Adrenal gland (tissue), 19 donors: Measurements from ENCODE around the gene TPI1. TPM values are rescaled to one million over a fixed set of nuclear protein-coding genes. Genes with fewer than 3 reads are reported as not detected.
A peak's percentile ranks its signal among the peaks of the same experiment; 100 is the strongest.

Experiments
- DNase-seq, 7 donors: peaks; one replicate each; pipeline ENCODE4 v3.0.0-alpha.2; 2019 to 2020
- H3K27ac ChIP-seq, 5 donors: fragments of 200-600 bp; sonication (generic) in 4 of 5; 1 replicate in 3 of 5; 2 replicates in 2 of 5; pipeline versions ENCODE4 v1.5.1 to v1.8.0; 2016 to 2020; ENCODE audit warnings: mild to moderate bottlenecking in 1 of 5
- H3K27me3 ChIP-seq: fragments of 200-600 bp; 2 replicates; pipeline ENCODE4 v1.8.0; 2021
- H3K36me3 ChIP-seq, 2 donors: fragments of 200-600 bp; replicated peaks in 1 of 2; 1 replicate in 1 of 2; 2 replicates in 1 of 2; pipeline versions ENCODE4 v1.5.1 to v1.8.0; 2018 to 2022
- H3K4me1 ChIP-seq, 2 donors: fragments of 200-600 bp; replicated peaks in 1 of 2; 1 replicate in 1 of 2; 2 replicates in 1 of 2; pipeline versions ENCODE4 v1.5.1 to v1.8.0; 2018 to 2021
- H3K4me3 ChIP-seq, 4 donors: fragments of 200-600 bp; sonication (generic) in 3 of 4; one replicate each; pipeline ENCODE4 v1.5.1; 2016 to 2018
- H3K9me3 ChIP-seq, 3 donors: fragments of 200-600 bp; sonication (generic) in 1 of 3; replicated peaks in 1 of 3; 1 replicate in 2 of 3; 2 replicates in 1 of 3; pipeline versions ENCODE4 v1.5.1 to v1.8.0; 2016 to 2021
- CTCF ChIP-seq, 6 experiments: fragments of 450-650 bp in 4 of 6; fragments of 200-600 bp in 2 of 6; sonication (generic) in 1 of 6; IDR thresholded peaks; 1 replicate in 5 of 6; 2 replicates in 1 of 6; pipeline versions ENCODE4 v1.5.1 to v1.8.0; 2016 to 2021; ENCODE audit warnings: antibody characterized with exemption in 6 of 6, mild to moderate bottlenecking in 2 of 6, moderate library complexity in 1 of 6
- POLR2A ChIP-seq, 2 donors: fragments of 450-650 bp; IDR thresholded peaks; one replicate each; pipeline ENCODE4 v1.6.1; 2017; ENCODE audit warnings: antibody characterized with exemption in 2 of 2, mild to moderate bottlenecking in 2 of 2, moderate library complexity in 1 of 2
- WGBS, 4 donors: extraction: QIAGEN DNeasy Blood & Tissue Kit in 2 of 4; methylation state at CpG; one replicate each; pipeline versions ENCODE4 v1.1.5 to v1.1.7; 2013 to 2017; 5-methylcytosine and 5-hydroxymethylcytosine counted together
- intact Hi-C, 2 donors: fragments of 100-400 bp; cut with DNase I; formaldehyde crosslinking; loops; one replicate each; pipeline versions ENCODE4 v1.14.1 to v1.15.0; 2022 to 2023
- long read RNA-seq, 10 donors: library from polyadenylated mRNA in 3 of 10; unstranded in 2 of 10; stranded (forward) in 1 of 10; transcript quantifications; one replicate each; pipeline ENCODE4 v2.0.0 and lab custom pipeline, GENCODE V29; 2021 to 2026
- polyA plus RNA-seq, 3 donors: library from polyadenylated mRNA; stranded (reverse); fragments of 200-250 nt in 2 of 3; fragments of 350-450 nt in 1 of 3; fragmentation: Illumina TruSeq in 1 of 3; extraction: RNeasy Lipid Tissue Mini Kit (QIAGEN cat#74804) in 1 of 3; gene quantifications; one replicate each; pipeline ENCODE4 v1.2.3, GENCODE V29; 2013 to 2014
- total RNA-seq, 9 donors: library from RNA; depleted of rRNA in 4 of 9; stranded (reverse); fragments of >200 nt in 4 of 9; fragments of 120-200 nt in 1 of 9; fragmentation: NEBNext Ultra II Directional in 1 of 9; extraction: Animal tissue kit (Norgen Biotek cat#: 25700) in 1 of 9; gene quantifications; one replicate each; pipeline versions ENCODE4 v1.1.0 to v1.2.4, GENCODE V29; 2013 to 2023
- donor health status: healthy with polysubstance abuse.
- donor health status: Bipolar disorder and iron deficiency.
- donor health status: DM: yes; HTN: yes; CAD: no.
- donor health status: DM: no; HTN: no; CAD: no.
- donor health status: DM: no; HTN: no; CAD: no.
- donor health status: DM: yes; HTN: yes; CAD: no.

Gene TPI1
- total RNA-seq (1,000 to 10,000 TPM in 1 of 9 donors, 100 to 1,000 TPM in 8; 555 to 1,141 (median 862) TPM), polyA plus RNA-seq (1,000 to 10,000 TPM in 1 of 3 donors, 100 to 1,000 TPM in 2; 241 to 2,322 (median 444) TPM)
- long read RNA-seq, donor 1, transcript TPI1-201 (7 exons, 1,763 nt) = major isoform, 510 of 636 reads
- long read RNA-seq, donor 1, partial matches to known transcripts = 79 of 636 reads
- long read RNA-seq, donor 1, other reads (novel, unspliced or antisense) = 41 of 636 reads
- long read RNA-seq, donor 2, transcript TPI1-201 (7 exons, 1,763 nt) = major isoform, 243 of 350 reads
- long read RNA-seq, donor 2, transcript TPI1-204 (2 exons, 427 nt) = minor isoform, 9 of 350 reads
- long read RNA-seq, donor 2, partial matches to known transcripts = 79 of 350 reads
- long read RNA-seq, donor 2, other reads (novel, unspliced or antisense) = 16 of 350 reads
- long read RNA-seq, donor 3, transcript TPI1-201 (7 exons, 1,763 nt) = major isoform, 401 of 550 reads
- long read RNA-seq, donor 3, partial matches to known transcripts = 106 of 550 reads
- long read RNA-seq, donor 3, other reads (novel, unspliced or antisense) = 38 of 550 reads
- long read RNA-seq, donor 4, transcript TPI1-201 (7 exons, 1,763 nt) = major isoform, 1,715 of 1,772 reads
- long read RNA-seq, donor 4, partial matches to known transcripts = 16 of 1,772 reads
- long read RNA-seq, donor 4, other reads (novel, unspliced or antisense) = 40 of 1,772 reads
- long read RNA-seq, donor 5, transcript TPI1-209 (7 exons, 1,587 nt) = minor isoform, 6 of 2,107 reads
- long read RNA-seq, donor 5, transcript TPI1-201 (7 exons, 1,763 nt) = major isoform, 1,971 of 2,107 reads
- long read RNA-seq, donor 5, transcript TPI1-204 (2 exons, 427 nt) = minor isoform, 13 of 2,107 reads
- long read RNA-seq, donor 5, partial matches to known transcripts = 52 of 2,107 reads
- long read RNA-seq, donor 5, other reads (novel, unspliced or antisense) = 64 of 2,107 reads
- long read RNA-seq, donor 6, transcript TPI1-201 (7 exons, 1,763 nt) = major isoform, 764 of 797 reads
- long read RNA-seq, donor 6, partial matches to known transcripts = 10 of 797 reads
- long read RNA-seq, donor 6, other reads (novel, unspliced or antisense) = 22 of 797 reads
- long read RNA-seq, donor 7, transcript TPI1-201 (7 exons, 1,763 nt) = major isoform, 178 of 225 reads
- long read RNA-seq, donor 7, partial matches to known transcripts = 38 of 225 reads
- long read RNA-seq, donor 7, other reads (novel, unspliced or antisense) = 8 of 225 reads
- long read RNA-seq, donor 8, transcript TPI1-201 (7 exons, 1,763 nt) = major isoform, 531 of 718 reads
- long read RNA-seq, donor 8, partial matches to known transcripts = 131 of 718 reads
- long read RNA-seq, donor 8, other reads (novel, unspliced or antisense) = 51 of 718 reads
- long read RNA-seq, donor 9, transcript TPI1-201 (7 exons, 1,763 nt) = major isoform, 307 of 369 reads
- long read RNA-seq, donor 9, partial matches to known transcripts = 29 of 369 reads
- long read RNA-seq, donor 9, other reads (novel, unspliced or antisense) = 31 of 369 reads
- long read RNA-seq, donor 10, transcript TPI1-201 (7 exons, 1,763 nt) = major isoform, 158 of 189 reads
- long read RNA-seq, donor 10, partial matches to known transcripts = 21 of 189 reads
- long read RNA-seq, donor 10, other reads (novel, unspliced or antisense) = 9 of 189 reads

- no peaks in the 10 kb centered on the region for H3K27me3 ChIP-seq
- peak within 1 kb of the TSS; percentile 97 to 98 (median 97) for H3K27ac ChIP-seq
- H3K4me1 ChIP-seq = peaks cover 31 to 50% of the 10 kb centered on the region in 2 donors
- peak; percentile 97 to 98 for TF ChIP-seq POLR2A (IDR thresholded peaks at IDR 0.05)
- peak in 1 of 6 experiments; percentile 1 for TF ChIP-seq CTCF (IDR thresholded peaks at IDR 0.05)
- intact Hi-C loops = no loop called here
- WGBS, 4 donors = 0 to 1% (median 0%) methylated on average over 19 to 86 of the region's 86 CpGs
- H3K36me3 ChIP-seq = peaks cover 0 to 64% of the 10 kb centered on the region in 2 donors
- no peaks in the 10 kb centered on the region for H3K9me3 ChIP-seq
- DNase-seq = peak; percentile 82 to 92 (median 89)
- peak within 1 kb of the TSS; percentile 57 to 93 (median 73) for H3K4me3 ChIP-seq
Measured at GRCh38 chr12:6867413-6868210, at the start of gene TPI1. TPI1 (plus strand) TSS chr12:6867531; CDS start chr12:6867567, 36 bp downstream.

- Histone ChIP-seq H3K27me3 (peaks cover 12% of the 10 kb centered on the region), H3K27ac (no peak overlapping the region), H3K4me3 (no peak overlapping the region), H3K36me3 (no peaks in the 10 kb centered on the region), H3K9me3 (no peaks in the 10 kb centered on the region), H3K4me1 (peaks cover 6 to 8% of the 10 kb centered on the region in 2 donors)
- 81 to 86% (median 82%) methylated on average over 20 of the region's 20 CpGs for WGBS, 4 donors
- DNase-seq = no peak
- TF ChIP-seq CTCF (IDR thresholded peaks at IDR 0.05) (no peak), POLR2A (IDR thresholded peaks at IDR 0.05) (no peak)
- intact Hi-C loops = no loop called here
Measured at GRCh38 chr12:6817662-6818157, 49.6 kb upstream of the TPI1 start.

GRCh38 chr12:6818222-6818621, 49.1 kb upstream of the TPI1 start:
- intact Hi-C loops = no loop called here
- WGBS, 4 donors = 70 to 86% (median 74%) methylated on average over 2 to 10 of the region's 10 CpGs
- no peak for TF ChIP-seq POLR2A (IDR thresholded peaks at IDR 0.05)
- no peak for TF ChIP-seq CTCF (IDR thresholded peaks at IDR 0.05)

More at GRCh38 chr12:6818222-6818621, 49.1 kb upstream of the TPI1 start:
- peaks cover 6 to 8% of the 10 kb centered on the region in 2 donors for H3K4me1 ChIP-seq
- no peak overlapping the region for H3K27ac ChIP-seq
- peak in 1 of 7 donors; percentile 54 for DNase-seq
- H3K9me3 ChIP-seq = no peaks in the 10 kb centered on the region
- no peaks in the 10 kb centered on the region for H3K36me3 ChIP-seq
- peaks cover 9% of the 10 kb centered on the region for H3K27me3 ChIP-seq
- no peak overlapping the region for H3K4me3 ChIP-seq
